DMS114 treated with DMSO at 0.1 percent for 48 hours (cell line): Measurements from ENCODE around the gene JHY.

Experiments
- DNase-seq: peaks from one replicate; lab custom pipeline; 2025; ENCODE audit not compliant: unreplicated experiment; lab: John Stamatoyannopoulos, UW

The JHY gene

DNA sequence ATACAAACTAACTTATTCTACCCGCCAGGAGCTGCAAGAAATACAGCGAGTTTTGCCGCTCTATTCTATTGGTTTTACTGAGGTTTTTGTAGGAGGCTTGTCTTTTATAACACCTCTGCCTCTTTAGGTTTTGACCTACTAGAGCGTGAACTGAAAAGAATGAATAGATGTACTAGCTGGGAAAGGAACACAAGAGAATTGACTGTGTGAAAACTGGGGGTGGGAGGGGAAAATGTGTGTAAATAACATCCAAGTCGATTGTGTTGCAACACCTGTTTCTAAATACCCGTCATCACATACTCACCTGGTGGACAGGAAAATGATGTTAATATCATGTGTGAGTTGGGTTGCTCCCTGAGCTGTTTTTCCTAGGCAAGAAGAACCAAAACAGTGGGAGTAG lies 12.9 kb upstream of the JHY start:
- DNase-seq, result no peak

DNA sequence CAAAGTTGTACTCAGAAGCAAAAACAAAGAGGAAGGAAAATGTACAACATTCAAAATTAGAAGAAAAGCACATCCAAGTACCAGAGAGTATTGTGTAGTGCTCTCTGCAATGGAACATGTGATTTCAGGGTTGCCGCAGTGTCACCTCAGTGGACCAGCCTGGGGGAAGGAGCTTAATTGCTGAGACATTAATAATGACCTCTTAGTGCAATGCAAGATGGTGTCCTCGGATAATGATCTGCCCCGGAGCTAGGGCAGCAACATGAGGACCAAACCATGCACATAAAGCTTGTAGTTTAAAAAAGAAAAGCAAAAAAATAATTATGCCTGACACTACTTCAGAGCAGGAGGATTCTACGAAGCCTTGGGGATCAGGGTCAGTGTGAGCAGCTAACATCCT lies 11.3 kb upstream of the JHY start:
- DNase-seq, result no peak

DNA sequence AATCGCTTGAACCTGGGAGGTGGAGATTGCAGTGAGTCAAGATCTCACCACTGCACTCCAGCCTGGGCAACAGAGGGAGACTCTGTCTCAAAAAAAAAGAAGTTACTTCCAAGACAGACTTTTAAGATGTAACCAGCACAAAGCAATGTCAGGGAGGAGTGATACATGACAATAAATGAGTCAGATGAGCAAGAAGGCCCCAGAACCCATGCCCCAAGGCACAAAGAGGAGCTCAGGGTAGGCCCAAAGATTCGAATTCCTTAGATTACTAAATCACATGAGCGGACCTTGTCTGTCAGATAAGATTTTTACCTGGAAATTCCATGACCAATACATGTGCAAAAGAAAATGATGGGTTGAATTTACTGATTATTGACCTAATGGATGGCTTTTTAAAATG lies 10.5 kb upstream of the JHY start:
- no peak for DNase-seq

DNA sequence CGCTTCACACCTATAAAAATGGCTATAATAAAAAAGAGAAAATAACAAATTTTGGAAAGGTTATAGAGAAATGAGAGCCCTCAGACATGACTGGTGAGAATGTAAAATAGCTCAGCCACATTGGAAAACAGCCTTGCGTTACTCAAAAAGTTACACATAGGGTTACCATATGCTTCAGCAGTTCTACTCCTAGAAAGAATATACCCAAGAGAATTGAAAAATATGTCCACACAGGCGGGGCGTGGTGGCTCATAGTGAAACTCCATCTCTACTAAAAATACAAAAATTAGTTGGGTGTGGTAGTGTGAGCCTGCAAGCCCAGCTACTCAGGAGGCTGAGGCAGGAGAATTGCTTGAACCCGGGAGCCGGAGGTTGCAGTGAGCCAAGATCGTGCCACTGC lies 7.6 kb upstream of the JHY start:
- DNase-seq, result no peak

DNA sequence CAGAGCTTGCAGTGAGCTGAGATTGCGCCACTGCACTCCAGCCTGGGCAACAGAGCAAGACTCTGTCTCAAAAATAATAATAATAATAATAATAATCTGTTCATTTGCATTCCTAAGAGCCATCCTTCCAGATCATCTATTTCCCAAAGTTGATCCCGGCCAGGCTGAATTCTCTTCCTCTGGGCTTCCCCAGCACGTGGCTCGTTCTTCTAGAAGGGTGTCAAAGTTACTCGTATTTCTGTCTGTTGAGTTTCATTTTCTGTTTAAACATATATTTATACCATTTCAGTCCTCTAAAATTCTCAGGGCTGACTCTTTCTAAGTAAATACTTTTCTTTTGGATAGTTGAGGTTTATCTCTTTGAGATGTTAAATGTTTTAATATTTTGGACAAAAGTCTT lies 4.8 kb upstream of the JHY start:
- no peak for DNase-seq

DNA sequence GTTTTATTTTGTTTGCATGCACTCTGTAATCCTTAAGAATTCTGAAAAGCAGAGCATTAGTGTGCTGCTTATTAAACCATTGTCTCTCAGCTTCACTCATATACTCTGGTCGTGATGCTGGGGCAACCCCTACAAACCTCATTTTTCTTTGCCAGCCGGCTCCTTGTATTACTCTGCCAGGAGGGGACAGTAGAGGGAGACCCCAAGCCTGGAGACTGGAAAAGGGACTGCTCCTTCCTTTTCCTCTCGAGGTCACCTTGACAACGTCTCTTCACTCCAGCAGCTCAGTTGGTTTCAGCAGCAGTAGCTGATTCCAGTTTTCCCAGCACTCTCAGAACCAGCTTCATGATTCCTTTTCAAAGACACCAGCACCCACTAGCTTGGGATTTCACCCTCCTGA lies 2.8 kb upstream of the JHY start:
- no peak for DNase-seq

DNA sequence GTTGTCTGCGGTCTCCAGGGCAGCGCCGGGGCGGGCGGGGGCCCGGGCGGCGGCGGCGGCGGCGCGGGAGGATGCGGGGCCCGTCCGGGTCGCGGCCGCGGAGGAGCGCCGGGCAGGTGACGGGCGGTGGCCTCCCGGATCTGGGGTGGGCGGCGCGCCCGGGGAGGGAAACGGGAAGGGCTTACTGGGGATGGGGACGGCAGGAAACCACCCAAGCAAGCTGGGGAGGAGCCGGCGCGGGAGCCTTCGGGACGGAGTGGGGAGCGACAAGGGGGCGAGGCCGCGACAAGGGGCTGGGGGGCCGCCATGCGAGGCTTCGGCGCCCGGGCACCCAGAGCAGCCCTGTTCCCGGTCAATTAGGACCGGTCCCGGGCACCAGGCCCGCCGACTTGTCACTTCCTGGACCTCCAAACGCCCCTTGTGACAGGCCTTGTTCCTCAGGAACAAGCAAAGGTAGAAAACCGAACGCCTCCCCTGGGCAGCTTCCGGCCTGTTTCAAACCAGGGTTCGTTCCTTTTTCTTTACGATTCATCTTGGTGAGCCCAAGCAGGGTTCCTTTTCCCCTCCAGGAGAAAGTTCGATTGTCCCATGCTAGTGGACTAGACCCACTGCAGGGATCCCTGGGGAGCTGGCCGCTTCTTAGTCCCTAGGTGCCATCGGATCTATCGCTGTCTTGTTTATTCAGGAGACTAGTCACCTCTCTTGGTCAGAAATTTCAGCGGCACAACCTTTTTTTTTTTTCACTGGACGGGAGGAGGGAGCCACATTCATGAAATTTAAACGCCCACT lies 492 bp downstream of the JHY start:
- DNase-seq, result peak; percentile 9

DNA sequence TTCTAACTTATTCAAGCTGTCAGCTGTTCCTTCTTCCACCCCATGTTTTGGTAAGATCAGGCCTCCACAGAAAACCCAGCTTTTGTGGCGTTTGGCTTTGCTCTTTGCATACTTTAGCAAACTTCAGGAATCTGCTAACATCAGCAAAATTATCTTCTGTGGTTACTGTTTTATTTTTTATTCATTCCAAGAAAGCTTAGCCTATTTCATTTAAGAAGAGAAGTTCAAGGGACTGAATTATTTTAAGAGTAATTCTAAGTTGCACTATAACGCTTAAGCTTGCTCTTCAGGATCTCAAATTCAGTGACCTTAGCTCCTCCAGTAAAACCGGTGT lies 1.1 kb downstream of the JHY start:
- DNase-seq, result no peak

DNA sequence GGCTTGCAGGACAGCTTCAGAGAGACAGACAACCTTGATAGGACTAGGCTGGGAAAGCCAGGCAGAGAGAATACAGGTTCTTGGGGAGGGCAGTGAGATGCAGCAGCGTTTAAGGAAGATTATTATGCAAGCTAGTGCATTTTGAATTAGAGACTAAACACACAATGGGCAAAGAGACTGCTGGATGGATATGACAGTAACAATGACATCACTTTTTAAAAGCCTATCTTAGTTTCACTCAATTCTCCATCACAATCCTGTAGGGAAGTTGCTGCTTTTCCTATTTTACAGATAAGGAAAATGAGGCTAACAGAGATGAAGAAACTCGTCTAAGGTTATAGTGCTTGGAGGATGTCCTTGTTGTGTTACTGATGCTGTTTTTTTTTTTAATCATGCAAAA lies 5.6 kb downstream of the JHY start:
- no peak for DNase-seq

DNA sequence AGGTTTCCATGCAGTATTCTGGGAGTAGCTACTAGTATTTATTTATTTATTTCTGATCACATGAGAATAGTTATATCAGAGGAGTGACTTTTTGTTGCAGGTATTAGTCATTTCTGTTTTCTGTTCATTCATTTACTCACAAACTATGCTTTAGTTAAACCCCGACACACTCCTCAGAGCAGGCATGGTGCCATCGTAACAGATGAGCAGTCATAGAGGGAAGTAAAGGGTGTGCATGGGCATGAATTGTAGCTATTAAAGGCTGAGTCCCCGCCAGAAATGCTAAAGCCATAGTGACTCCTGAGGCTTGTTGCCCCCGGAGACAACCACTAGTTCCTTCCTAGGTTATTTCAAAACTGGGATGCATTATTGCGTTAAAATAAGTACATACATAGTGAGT lies 10.6 kb downstream of the JHY start:
- DNase-seq, result no peak

DNA sequence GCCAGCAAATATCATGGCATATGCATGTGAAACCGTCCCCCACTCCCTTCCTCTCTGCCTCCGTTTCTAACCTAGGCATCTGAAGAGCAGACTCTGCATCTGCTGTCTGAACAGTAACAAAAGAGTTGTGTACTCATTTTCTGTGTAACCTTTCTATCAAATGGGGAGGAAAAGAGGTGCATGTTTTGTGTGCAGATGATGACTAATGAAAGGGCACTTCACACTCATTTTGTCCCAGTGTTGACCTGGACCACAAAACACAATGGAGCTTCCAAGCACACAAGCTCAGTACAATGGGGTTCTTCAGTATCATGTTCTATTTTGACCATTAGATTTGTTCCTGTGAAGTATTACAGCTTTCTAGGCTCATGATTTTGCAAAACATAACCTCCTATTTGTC lies 13.0 kb downstream of the JHY start:
- no peak for DNase-seq

DNA sequence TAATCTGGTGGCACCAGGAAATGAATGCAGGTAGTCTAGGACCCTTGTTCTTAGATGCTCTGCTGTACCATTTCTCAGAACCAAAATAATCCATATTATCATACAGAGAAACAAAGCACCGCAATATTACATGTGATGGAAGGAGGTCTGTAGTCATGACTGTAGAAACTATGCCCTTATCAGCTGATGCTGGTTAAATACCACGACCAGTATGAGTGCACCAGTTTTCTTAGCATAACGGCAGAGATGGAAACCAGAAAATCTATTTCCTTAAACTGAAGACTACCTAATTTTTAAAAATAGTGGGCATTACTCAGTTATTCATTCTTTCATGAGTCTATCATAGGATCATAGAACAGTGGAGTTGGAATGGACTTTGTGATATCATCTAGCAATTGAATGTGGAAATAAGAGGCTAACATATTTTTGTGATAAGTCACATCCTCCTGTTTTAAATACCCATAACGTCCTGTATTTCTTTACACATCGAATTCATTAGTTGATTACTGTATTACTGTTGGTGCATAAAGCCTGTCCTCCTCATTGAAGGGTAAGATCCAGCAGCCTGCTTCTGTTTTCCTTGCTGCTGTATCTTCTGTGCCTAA lies 15.1 kb downstream of the JHY start:
- DNase-seq, result no peak

DNA sequence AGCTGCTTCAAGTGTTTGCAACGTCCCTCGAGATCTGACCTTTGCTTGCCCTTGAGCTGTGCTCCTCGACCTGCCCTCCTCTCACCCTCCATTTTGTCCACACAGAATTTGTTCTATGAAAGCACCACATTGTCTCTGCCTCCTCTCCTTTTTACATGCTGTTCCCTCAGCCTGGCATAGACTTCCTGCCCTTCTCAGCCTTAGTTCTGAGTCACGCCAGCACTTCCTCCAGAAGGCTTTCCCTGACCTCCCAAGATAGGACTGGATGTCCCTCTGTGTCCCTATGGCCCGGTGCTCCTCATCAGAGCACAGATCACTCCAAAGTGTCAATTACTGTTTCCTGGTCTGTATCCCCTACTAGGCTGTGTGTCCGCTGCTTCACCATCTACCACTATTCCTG lies 16.2 kb downstream of the JHY start:
- DNase-seq, result no peak

DNA sequence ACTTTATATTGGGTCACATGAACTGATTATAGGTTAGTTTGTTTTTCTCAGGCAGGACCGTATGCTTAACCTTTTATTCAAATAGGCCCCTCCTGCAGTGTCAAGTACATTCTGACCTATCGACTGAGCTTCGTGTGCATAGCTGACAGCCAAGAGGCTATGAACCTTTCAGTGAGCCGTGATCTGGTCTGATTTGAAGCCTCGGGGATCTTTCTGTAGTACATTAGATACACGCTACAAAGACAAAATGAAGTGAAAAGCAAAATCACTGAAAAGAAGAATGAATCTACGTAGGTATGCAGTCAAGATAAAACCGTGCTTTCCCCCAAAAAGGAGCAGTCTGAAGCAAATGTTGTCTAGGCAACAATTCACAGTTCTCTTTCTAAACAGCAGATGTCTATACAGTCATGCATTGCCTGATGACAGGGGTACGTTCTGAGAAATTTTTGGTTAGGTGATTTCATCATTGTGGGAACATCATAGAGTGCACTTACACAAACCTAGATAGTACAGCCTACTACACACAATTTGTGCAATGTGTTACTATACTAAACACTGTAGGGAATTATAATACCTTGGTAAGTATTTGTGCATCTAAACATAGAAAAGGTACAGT lies 18.1 kb downstream of the JHY start:
- no peak for DNase-seq

DNA sequence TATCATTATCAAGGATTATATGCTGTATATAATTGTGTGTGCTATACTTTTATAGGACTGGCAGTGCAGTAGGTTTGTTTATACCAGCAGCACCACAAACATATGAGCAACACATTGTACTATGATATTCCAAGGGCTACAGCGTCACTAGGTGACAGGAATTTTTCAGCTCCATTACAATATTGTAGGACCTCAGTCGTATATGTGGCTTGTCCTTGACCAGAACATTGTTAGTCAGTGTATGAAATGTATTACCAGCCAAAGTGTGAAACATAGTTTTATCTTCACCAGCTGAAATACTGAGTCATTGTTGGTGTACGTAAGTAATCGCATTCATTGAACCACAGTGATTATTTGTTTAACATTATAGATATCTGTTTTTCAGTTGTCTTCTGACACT lies 20.4 kb downstream of the JHY start:
- DNase-seq, result no peak

DNA sequence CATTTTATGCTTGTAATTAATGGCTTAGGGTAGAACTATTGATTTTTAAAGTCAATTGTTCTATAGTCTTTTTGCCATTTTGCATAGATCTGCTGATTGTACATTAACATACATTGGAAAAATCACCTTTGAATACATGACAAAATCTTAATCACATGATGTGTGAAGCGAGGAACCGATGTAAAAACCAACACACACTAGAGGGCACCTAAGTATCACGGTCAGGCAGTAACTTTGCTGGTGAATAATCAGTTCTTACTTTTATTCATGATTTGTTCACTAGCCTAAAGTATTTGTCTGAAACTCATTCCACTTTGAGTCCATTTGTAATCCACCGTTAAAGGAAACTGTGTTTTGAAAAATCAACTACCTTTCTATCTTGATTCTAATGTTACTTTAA lies 28.2 kb downstream of the JHY start:
- DNase-seq, result peak; percentile 7

DNA sequence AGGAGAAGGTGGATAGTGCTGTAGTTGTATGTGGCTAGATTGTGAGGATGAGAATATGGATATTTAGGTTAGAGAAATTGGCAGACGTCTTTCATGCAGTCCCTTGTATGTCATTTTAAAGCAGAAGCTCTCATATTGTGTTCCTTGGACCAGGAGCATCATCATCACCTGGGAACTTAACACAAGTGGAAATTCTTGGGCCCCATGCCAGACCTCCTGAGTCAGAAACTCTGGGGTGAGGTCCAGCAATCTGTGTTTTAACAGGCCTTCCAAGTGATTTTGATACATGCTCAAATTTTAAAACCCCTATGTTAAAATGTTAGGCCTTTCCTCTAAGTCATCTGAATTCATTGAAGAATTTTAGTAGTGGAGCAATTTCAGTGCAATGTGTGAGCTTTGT lies 34.8 kb downstream of the JHY start:
- no peak for DNase-seq

DNA sequence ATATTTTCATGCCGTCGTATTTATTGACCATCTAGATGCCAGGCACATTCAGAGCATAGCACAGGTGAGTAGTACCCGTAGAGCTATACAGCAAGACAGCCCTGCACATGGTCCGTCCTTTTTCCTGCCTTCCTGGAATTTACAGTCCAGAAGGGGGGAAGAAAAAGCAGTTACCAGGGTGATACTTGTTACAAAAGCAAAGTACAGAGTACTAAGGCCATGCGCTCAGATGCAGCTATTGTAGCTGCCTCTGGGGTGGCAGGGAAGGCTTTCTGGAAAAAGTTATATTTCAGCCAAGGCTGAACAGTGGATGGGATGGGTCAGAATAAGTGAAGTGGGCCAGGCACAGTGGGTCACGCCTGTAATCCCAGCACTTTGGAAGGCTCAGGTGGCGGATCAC lies 36.2 kb downstream of the JHY start:
- no peak for DNase-seq

DNA sequence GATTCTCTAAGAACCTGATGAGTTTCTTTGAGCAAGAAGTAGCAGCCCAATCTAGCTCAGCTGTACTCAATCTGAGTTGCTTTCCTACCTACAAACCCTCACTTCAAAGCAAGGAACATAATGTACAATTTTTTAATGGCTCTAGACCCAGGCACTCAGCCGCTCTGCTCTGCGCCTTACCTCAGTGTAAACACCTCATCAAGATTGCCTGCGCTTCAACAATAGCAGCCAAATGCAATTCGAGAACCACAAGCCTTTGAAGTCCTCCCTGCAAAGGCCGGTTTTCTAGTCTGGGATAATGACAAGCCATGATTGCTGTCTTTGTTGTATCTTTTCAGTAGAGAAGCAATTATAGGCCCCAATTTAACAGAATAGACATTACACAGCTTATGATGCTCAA lies 38.0 kb downstream of the JHY start:
- no peak for DNase-seq

DNA sequence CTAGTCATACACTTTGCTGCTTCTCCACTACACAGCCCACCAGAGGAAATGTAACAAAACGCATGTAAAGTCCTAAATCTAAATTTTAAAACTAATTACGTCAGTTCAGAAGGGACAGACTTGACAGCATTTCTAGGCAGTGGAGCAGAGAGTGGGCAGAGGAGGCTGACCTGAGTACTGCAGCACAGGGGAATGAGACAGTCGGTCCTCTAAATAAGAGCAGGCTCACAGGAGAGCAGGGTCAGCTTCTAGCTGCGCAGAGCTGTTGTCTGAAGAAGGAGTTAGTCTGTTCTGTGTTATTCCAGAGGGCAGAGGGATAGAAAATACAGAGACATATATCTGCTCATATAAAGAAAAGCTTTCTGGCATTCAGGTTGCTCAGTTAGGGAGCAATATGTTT lies 40.3 kb downstream of the JHY start:
- DNase-seq, result no peak

DNA sequence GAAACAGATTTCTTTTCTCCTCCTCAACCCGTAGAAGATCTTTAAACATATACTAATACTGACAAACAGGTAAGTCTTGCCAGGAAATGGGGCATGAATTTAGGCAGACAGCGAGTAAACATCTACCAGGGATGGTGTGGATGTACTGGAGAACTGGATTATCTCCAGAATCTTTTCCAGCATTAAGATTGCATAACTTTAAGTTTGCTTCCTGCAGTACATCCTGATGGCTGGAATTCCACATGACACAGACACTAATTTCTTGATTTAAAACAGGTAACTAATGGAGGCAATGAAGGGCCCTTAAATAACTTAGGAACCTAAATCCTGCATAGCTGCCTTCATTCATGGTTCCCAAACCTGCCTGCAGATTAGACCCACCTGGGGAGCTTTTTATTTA lies 40.7 kb downstream of the JHY start:
- no peak for DNase-seq

DNA sequence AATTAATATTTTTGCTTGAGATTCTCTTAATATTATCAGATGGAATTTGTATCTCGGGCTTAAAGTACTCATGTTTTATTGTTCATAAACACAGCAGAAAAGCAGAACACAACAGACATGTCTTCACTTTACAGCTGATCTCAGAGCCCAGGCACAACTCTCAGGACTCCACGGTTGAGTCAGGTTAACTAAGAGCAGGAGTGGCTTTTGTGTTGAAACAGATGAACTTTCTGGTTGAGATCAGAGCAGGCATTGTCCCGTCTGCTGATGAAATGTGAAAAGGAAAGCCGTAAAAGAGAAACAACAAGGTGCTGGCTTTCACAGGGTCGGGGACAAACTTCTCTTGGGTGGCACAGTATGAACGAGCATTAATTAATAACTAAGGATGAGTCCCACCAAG lies 49.0 kb downstream of the JHY start:
- DNase-seq, result no peak

DNA sequence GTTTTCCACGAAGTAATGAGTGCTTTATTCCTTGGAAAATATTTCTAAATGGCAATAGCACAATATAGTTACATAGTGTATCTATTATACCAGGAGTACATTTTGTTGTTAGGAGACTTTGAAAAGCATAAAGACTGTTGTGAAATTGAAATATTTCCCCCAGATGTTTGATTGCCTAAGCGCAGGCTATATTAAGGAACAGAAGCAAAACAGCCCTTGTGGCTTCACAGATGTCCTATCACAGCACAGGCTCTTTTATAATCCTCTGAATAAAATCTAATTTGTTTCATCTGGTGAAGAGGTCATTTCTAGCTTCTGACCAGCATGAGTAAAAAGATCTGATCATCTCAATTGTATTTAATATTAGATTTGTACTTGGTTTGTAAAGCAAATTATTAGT lies 50.9 kb downstream of the JHY start:
- DNase-seq, result no peak
